H1 (cell line): ENCODE data around the gene NR5A1. TPM values are rescaled to one million over a fixed set of nuclear protein-coding genes. Genes with fewer than 3 reads are reported as not detected.

Source experiments
- CTCF ChIA-PET: fragments of 300-600 bp; sonication (Branson Sonifier 250); formaldehyde crosslinking; loops from one replicate; lab custom pipeline; 2021; ENCODE audit not compliant: partially characterized antibody; lab: Charles Lee
- POLR2A ChIA-PET: fragments of 300-600 bp; sonication (Branson Sonifier 250); formaldehyde crosslinking; loops from one replicate; lab custom pipeline; 2021; ENCODE audit warnings: inconsistent platforms; ENCODE audit not compliant: partially characterized antibody; lab: Charles Lee
- DNase-seq, 2 experiments: peaks; one replicate each; pipeline versions ENCODE4 v3.0.0 to v3.0.0-alpha.2; 2010 to 2022; ENCODE audit warnings: low spot score in 2 of 2, low read depth in 1 of 2, mixed read lengths in 1 of 2
- FAIRE-seq: peaks from 2 replicates; lab custom pipeline; 2011; peaks lifted over from hg19 to GRCh38; lab: Jason Lieb, UNC
- H2AFZ ChIP-seq: 2 replicates; pipeline ENCODE4 v1.8.1; 2012; ENCODE audit warnings: low read length, inconsistent platforms
- H2AK5ac ChIP-seq: 2 replicates; pipeline ENCODE4 v1.6.1; 2013; ENCODE audit warnings: low read depth, low read length
- H2BK120ac ChIP-seq: replicated peaks from 2 replicates; pipeline ENCODE3; 2013; ENCODE audit warnings: low read depth, low read length, inconsistent platforms
- H2BK12ac ChIP-seq: 2 replicates; pipeline ENCODE4 v1.6.1; 2013; ENCODE audit warnings: low read depth, low read length
- H2BK15ac ChIP-seq: 2 replicates; pipeline ENCODE4 v1.6.1; 2013; ENCODE audit warnings: low read length
- H2BK20ac ChIP-seq: 2 replicates; pipeline ENCODE4 v1.6.1; 2013; ENCODE audit warnings: low read length
- H2BK5ac ChIP-seq: 2 replicates; pipeline ENCODE4 v1.6.1; 2013; ENCODE audit warnings: low read depth, low read length
- H3K14ac ChIP-seq: 2 replicates; pipeline ENCODE4 v1.6.1; 2013; ENCODE audit warnings: inconsistent platforms; ENCODE audit not compliant: insufficient read length
- H3K18ac ChIP-seq: 2 replicates; pipeline ENCODE4 v1.6.1; 2013; ENCODE audit warnings: low read length; ENCODE audit errors: extremely low read depth
- H3K23ac ChIP-seq: 2 replicates; pipeline ENCODE4 v1.6.1; 2013; ENCODE audit warnings: inconsistent platforms; ENCODE audit not compliant: insufficient read length
- H3K23me2 ChIP-seq: 2 replicates; pipeline ENCODE4 v1.6.1; 2013; ENCODE audit warnings: low read depth, low read length
- H3K27ac ChIP-seq: 2 replicates; pipeline ENCODE4 v1.6.1; 2011; ENCODE audit warnings: low read depth, low read length, inconsistent platforms
- H3K27me3 ChIP-seq, 4 experiments: replicated peaks in 1 of 4; 1 replicate in 1 of 4; 2 replicates in 3 of 4; pipeline versions ENCODE4 v1.6.1 to v1.8.1; 2011 to 2013; ENCODE audit warnings: low read length in 3 of 4, mild to moderate bottlenecking in 3 of 4, inconsistent platforms in 2 of 4, mixed read lengths in 2 of 4, moderate library complexity in 1 of 4; ENCODE audit not compliant: control insufficient read depth in 3 of 4, insufficient read depth in 3 of 4; ENCODE audit errors: extremely low read depth in 1 of 4
- H3K36me3 ChIP-seq, 4 experiments: 2 replicates each; pipeline versions ENCODE4 v1.6.1 to v1.8.1; 2011 to 2013; ENCODE audit warnings: mild to moderate bottlenecking in 4 of 4, low read length in 3 of 4, moderate library complexity in 2 of 4, control low read depth in 1 of 4, inconsistent platforms in 1 of 4; ENCODE audit not compliant: insufficient read depth in 4 of 4, control insufficient read depth in 2 of 4
- H3K4ac ChIP-seq: replicated peaks from 2 replicates; pipeline ENCODE3; 2013; ENCODE audit warnings: low read length, low read depth, mixed read lengths, inconsistent platforms; ENCODE audit not compliant: insufficient read length
- H3K4me1 ChIP-seq, 4 experiments: replicated peaks in 1 of 4; 1 replicate in 1 of 4; 2 replicates in 3 of 4; pipeline versions ENCODE4 v1.6.1 to v1.8.1; 2011 to 2013; ENCODE audit warnings: low read length in 3 of 4, inconsistent platforms in 2 of 4, mixed read lengths in 1 of 4; ENCODE audit not compliant: insufficient read depth in 4 of 4, control insufficient read depth in 3 of 4
- H3K4me2 ChIP-seq, 2 experiments: 2 replicates each; pipeline versions ENCODE4 v1.6.1 to v1.8.1; 2011 to 2013; ENCODE audit warnings: low read depth in 2 of 2, low read length in 2 of 2, control low read depth in 1 of 2, inconsistent platforms in 1 of 2, mild to moderate bottlenecking in 1 of 2; ENCODE audit not compliant: insufficient read depth in 1 of 2
- H3K4me3 ChIP-seq, 4 experiments: fragments of 200-600, 300-600 bp in 1 of 4; sonication (generic), shearing (Covaris generic), sonication (Bioruptor Twin) in 1 of 4; 2 replicates each; pipeline versions ENCODE4 v1.5.1 to v1.8.1; 2011 to 2016; ENCODE audit warnings: low read length in 4 of 4, low read depth in 3 of 4, control low read depth in 2 of 4, inconsistent platforms in 2 of 4, mild to moderate bottlenecking in 2 of 4, mixed read lengths in 1 of 4, moderate library complexity in 1 of 4; ENCODE audit not compliant: insufficient read depth in 2 of 4; ENCODE audit errors: extremely low read depth in 1 of 4
- H3K56ac ChIP-seq: replicated peaks from 2 replicates; pipeline ENCODE3; 2013; ENCODE audit warnings: low read depth, mild to moderate bottlenecking, mixed read lengths, low read length, inconsistent platforms; ENCODE audit not compliant: insufficient read length
- H3K79me1 ChIP-seq: 2 replicates; pipeline ENCODE4 v1.6.1; 2013; ENCODE audit warnings: low read depth, low read length, control low read depth
- H3K79me2 ChIP-seq, 2 experiments: 2 replicates each; pipeline versions ENCODE4 v1.6.1 to v1.8.1; 2012 to 2013; ENCODE audit warnings: low read length in 2 of 2, mild to moderate bottlenecking in 2 of 2, inconsistent platforms in 1 of 2; ENCODE audit not compliant: insufficient read depth in 2 of 2, control insufficient read depth in 1 of 2
- H3K9ac ChIP-seq, 4 experiments: replicated peaks in 1 of 4; 1 replicate in 1 of 4; 2 replicates in 3 of 4; pipeline versions ENCODE4 v1.6.1 to v1.8.1; 2011 to 2013; ENCODE audit warnings: low read depth in 3 of 4, low read length in 3 of 4, control low read depth in 2 of 4, mild to moderate bottlenecking in 2 of 4, moderate library complexity in 2 of 4, inconsistent platforms in 1 of 4; ENCODE audit errors: extremely low read depth in 1 of 4
- H3K9me3 ChIP-seq, 2 experiments: 2 replicates each; pipeline versions ENCODE4 v1.6.1 to v1.8.1; 2012 to 2013; ENCODE audit warnings: mild to moderate bottlenecking in 2 of 2, moderate library complexity in 2 of 2, control low read depth in 1 of 2, inconsistent platforms in 1 of 2, low read depth in 1 of 2, low read length in 1 of 2, mixed read lengths in 1 of 2; ENCODE audit not compliant: insufficient read depth in 2 of 2
- H4K20me1 ChIP-seq, 2 experiments: replicated peaks in 1 of 2; 2 replicates each; pipeline versions ENCODE3 to v1.8.1; 2011 to 2013; ENCODE audit warnings: inconsistent platforms in 2 of 2, low read length in 2 of 2, mild to moderate bottlenecking in 1 of 2; ENCODE audit not compliant: insufficient read depth in 2 of 2, control insufficient read depth in 1 of 2
- H4K5ac ChIP-seq: 2 replicates; pipeline ENCODE4 v1.6.1; 2013; ENCODE audit warnings: low read length, low read depth, mixed read lengths, inconsistent platforms; ENCODE audit not compliant: insufficient read length
- H4K8ac ChIP-seq: 2 replicates; pipeline ENCODE4 v1.8.0; 2013; ENCODE audit warnings: mild to moderate bottlenecking, moderate library complexity, low read length, inconsistent platforms; ENCODE audit not compliant: insufficient read depth; ENCODE audit errors: extremely low read depth
- H4K91ac ChIP-seq: replicated peaks from 2 replicates; pipeline ENCODE3; 2013; ENCODE audit warnings: low read length, mixed read lengths, inconsistent platforms; ENCODE audit not compliant: insufficient read length
- BCL11A ChIP-seq, 2 experiments: IDR thresholded peaks; one replicate each; pipeline ENCODE4 v1.6.1; 2011; ENCODE audit warnings: low read depth in 2 of 2, low read length in 2 of 2, mild to moderate bottlenecking in 2 of 2
- CBX5 ChIP-seq: fragments of 300-800, 300-1000 bp; sonication (generic); IDR thresholded peaks from 2 replicates; pipeline ENCODE4 v1.7.1; 2016; ENCODE audit warnings: antibody characterized with exemption, low read length, low read depth
- KDM4A ChIP-seq: IDR thresholded peaks from one replicate; pipeline ENCODE4 v1.7.1; 2012; ENCODE audit warnings: low read depth, mild to moderate bottlenecking, moderate library complexity, low read length, inconsistent platforms; ENCODE audit not compliant: severe bottlenecking
- RBBP5 ChIP-seq: IDR thresholded peaks from 2 replicates; pipeline ENCODE4 v1.7.1; 2012; ENCODE audit warnings: low read depth, mild to moderate bottlenecking, inconsistent platforms, low read length, moderate library complexity, borderline replicate concordance
- SIN3A ChIP-seq, 2 experiments: IDR thresholded peaks in 1 of 2; conservative IDR thresholded peaks in 1 of 2; 2 replicates each; pipeline ENCODE4 v1.6.1; 2011 to 2012; ENCODE audit warnings: low read length in 2 of 2, improper control_type of control experiment in 1 of 2, low read depth in 1 of 2, mild to moderate bottlenecking in 1 of 2
- SIRT6 ChIP-seq: IDR thresholded peaks from one replicate; pipeline ENCODE4 v1.7.1; 2012; ENCODE audit warnings: low read length, inconsistent platforms
- WGBS, 2 experiments: shearing (Covaris generic) in 1 of 2; methylation state at CpG; one replicate each; pipeline versions ENCODE4 v1.1.6 to v1.1.7; 2013 to 2015; ENCODE audit warnings: low lambda C conversion rate in 2 of 2, mixed read lengths in 2 of 2, inconsistent platforms in 1 of 2, low coverage in 1 of 2, missing lambda C conversion rate in 1 of 2; ENCODE audit not compliant: insufficient replicate concordance in 2 of 2, insufficient coverage in 1 of 2, insufficient read length in 1 of 2; ENCODE audit errors: extremely low coverage in 1 of 2, missing lambda C conversion rate in 1 of 2; 5-methylcytosine and 5-hydroxymethylcytosine counted together
- polyA plus RNA-seq, 7 experiments: library from polyadenylated mRNA; depleted of rRNA in 3 of 7; stranded (reverse) in 5 of 7; unstranded in 2 of 7; fragments of >200 nt in 5 of 7; fragments of 200-250 nt in 2 of 7; gene quantifications; 1 replicate in 5 of 7; 2 replicates in 1 of 7; 4 replicates in 1 of 7; pipeline versions ENCODE4 v1.2.1 to v1.2.3, GENCODE V29; 2011 to 2013; ENCODE audit warnings: missing spikeins in 2 of 7, mixed read lengths in 2 of 7
- total RNA-seq: library from RNA; stranded (reverse); fragmentation: NEBNext Ultra II Directional; extraction: Animal tissue kit (Norgen Biotek cat#: 25700); gene quantifications from 2 replicates; pipeline ENCODE4 v1.2.1, GENCODE V29; 2021
- TF ChIP-seq, protein P1 (sequence below): IDR thresholded peaks from 2 replicates; pipeline ENCODE4 v1.6.1; 2012; ENCODE audit warnings: inconsistent platforms

The NR5A1 gene
- total and polyA plus RNA-seq, 2 of the 8 experiments (the other 6 are each of a cell fraction or from before 2014, with no cell fraction given) = 0.29 to 0.58 TPM

DNA sequence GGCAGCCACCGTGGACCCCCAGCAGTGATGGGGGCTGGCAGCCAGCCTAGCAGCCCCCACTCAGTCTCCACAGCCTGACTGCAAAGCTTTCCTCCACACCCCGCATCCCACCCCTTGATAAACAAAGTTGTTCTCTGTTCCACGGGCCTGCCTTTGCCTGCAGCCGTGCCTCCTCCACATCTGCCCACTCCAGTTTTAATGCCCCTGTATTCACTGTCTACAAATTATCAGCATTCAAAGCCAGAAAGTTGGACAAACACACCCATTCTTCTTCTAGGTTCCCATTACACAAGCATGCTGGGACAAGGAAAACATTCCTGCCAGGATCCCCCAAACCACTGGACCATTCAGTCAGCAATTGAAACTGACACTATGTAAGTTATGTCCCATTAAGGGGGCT, 23.0 kb upstream of the NR5A1 start:
- H3K4me3 ChIP-seq = no peak overlapping the region
- H4K91ac ChIP-seq = no peak overlapping the region
- no peak overlapping the region for H2AFZ ChIP-seq
- H3K18ac ChIP-seq = no peak overlapping the region
- no peaks in the 10 kb centered on the region for H3K9me3 ChIP-seq
- POLR2A ChIA-PET = no interaction called here
- DNase-seq (no peak), FAIRE-seq (no peak)
- H3K56ac ChIP-seq = no peak overlapping the region
- no peaks in the 10 kb centered on the region for H3K79me1 ChIP-seq
- no peak overlapping the region for H4K8ac ChIP-seq
- H3K79me2 ChIP-seq = no peaks in the 10 kb centered on the region
- no peak overlapping the region for H3K4ac ChIP-seq
- H3K4me1 ChIP-seq = no peaks in the 10 kb centered on the region
- no peak overlapping the region for H3K9ac ChIP-seq
- H2BK120ac ChIP-seq = no peak overlapping the region
- no peak overlapping the region for H3K23ac ChIP-seq
- peaks cover 7 to 35% (median 26%) of the 10 kb centered on the region in 4 experiments for H3K36me3 ChIP-seq
- no peak overlapping the region for H2AK5ac ChIP-seq
- no peak overlapping the region for H2BK5ac ChIP-seq
- no peak overlapping the region for H3K27ac ChIP-seq
- H2BK15ac ChIP-seq = no peak overlapping the region
- CTCF ChIA-PET = interaction anchor here (0.7 to 1.0 kb wide), 3 partner anchors 22 to 182 kb away, joined by 3 to 4 read pairs (median 4); no protein-coding TSS in a partner anchor
- H2BK20ac ChIP-seq = no peak overlapping the region
- WGBS, 2 experiments = 89% methylated on average over 4 of the region's 4 CpGs; no CpG with 5 or more reads in 1 of the 2 experiments
- no peak overlapping the region for H2BK12ac ChIP-seq
- no peak overlapping the region for H3K4me2 ChIP-seq
- no peaks in the 10 kb centered on the region for H3K23me2 ChIP-seq
- no peak overlapping the region for H4K5ac ChIP-seq
- H3K14ac ChIP-seq = no peak overlapping the region
- H3K27me3 ChIP-seq = no peaks in the 10 kb centered on the region
- H4K20me1 ChIP-seq = peaks cover 0 to 2% of the 10 kb centered on the region in 2 experiments
- TF ChIP-seq CBX5 (no peak), SIN3A (conservative IDR thresholded peaks at IDR 0.05 in 1 of 2, IDR thresholded peaks at IDR 0.05 in 1 of 2; ENCODE audit: low read depth in 1 of 2, low read length in 2 of 2) (no peak), KDM4A (no peak), SIRT6 (no peak), RBBP5 (no peak), BCL11A (IDR thresholded peaks at IDR 0.05; ENCODE audit: low read depth in 2 of 2, low read length in 2 of 2) (no peak)
- TF ChIP-seq, protein P1, sequence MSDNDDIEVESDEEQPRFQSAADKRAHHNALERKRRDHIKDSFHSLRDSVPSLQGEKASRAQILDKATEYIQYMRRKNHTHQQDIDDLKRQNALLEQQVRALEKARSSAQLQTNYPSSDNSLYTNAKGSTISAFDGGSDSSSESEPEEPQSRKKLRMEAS = no peak
